Thyroid gland (tissue), 4 donors: Measurements from ENCODE around the gene LPCAT2. TPM values are rescaled to one million over a fixed set of nuclear protein-coding genes. Genes with fewer than 3 reads are reported as not detected.

ENCODE experiments used
- DNase-seq, 2 donors: peaks; one replicate each; pipeline ENCODE4 v3.0.0-alpha.2; 2019
- H3K27ac ChIP-seq, 3 donors: fragments of 200-600 bp; sonication (generic); 1 replicate in 2 of 3; 2 replicates in 1 of 3; pipeline ENCODE4 v1.5.1; 2016 to 2019; ENCODE audit warnings: mild to moderate bottlenecking in 1 of 3, moderate library complexity in 1 of 3
- H3K27me3 ChIP-seq: fragments of 200-600 bp; sonication (generic); one replicate; pipeline ENCODE4 v1.5.1; 2019
- H3K36me3 ChIP-seq, 2 donors: fragments of 200-600 bp; sonication (generic); one replicate each; pipeline ENCODE4 v1.5.1; 2016 to 2019
- H3K4me1 ChIP-seq, 2 donors: fragments of 200-600 bp; sonication (generic); one replicate each; pipeline ENCODE4 v1.5.1; 2017 to 2019
- H3K4me3 ChIP-seq, 3 donors: fragments of 200-600 bp; sonication (generic); replicated peaks in 1 of 3; 1 replicate in 2 of 3; 2 replicates in 1 of 3; pipeline ENCODE4 v1.5.1; 2016; ENCODE audit warnings: mild to moderate bottlenecking in 1 of 3
- H3K9me3 ChIP-seq: fragments of 200-600 bp; sonication (generic); one replicate; pipeline ENCODE4 v1.5.1; 2017
- POLR2A ChIP-seq, 2 donors: fragments of 450-650 bp; IDR thresholded peaks; one replicate each; pipeline ENCODE4 v1.6.1; 2017; ENCODE audit warnings: antibody characterized with exemption in 2 of 2, mild to moderate bottlenecking in 2 of 2, moderate library complexity in 1 of 2
- WGBS, 2 donors: methylation state at CpG; one replicate each; pipeline ENCODE4 v1.1.5; 2017; 5-methylcytosine and 5-hydroxymethylcytosine counted together
- intact Hi-C: fragments of 100-400 bp; cut with DNase I; formaldehyde crosslinking; loops from one replicate; pipeline ENCODE4 v1.15.1; 2023
- total RNA-seq, 4 donors: library from RNA; depleted of rRNA; stranded (reverse); fragments of >200 nt; gene quantifications; one replicate each; pipeline ENCODE4 v1.2.3, GENCODE V29; 2016
- TF ChIP-seq, protein P1 (sequence below), 6 experiments: fragments of 200-600 bp in 3 of 6; fragments of 450-650 bp in 3 of 6; sonication (generic) in 3 of 6; IDR thresholded peaks; one replicate each; pipeline ENCODE4 v1.5.1; 2016 to 2019; ENCODE audit warnings: antibody characterized with exemption in 6 of 6, mild to moderate bottlenecking in 2 of 6, inconsistent platforms in 1 of 6, moderate library complexity in 1 of 6

LPCAT2 gene
- total RNA-seq, 4 donors from 2014 or later: 115 to 274 (median 214) TPM

DNA sequence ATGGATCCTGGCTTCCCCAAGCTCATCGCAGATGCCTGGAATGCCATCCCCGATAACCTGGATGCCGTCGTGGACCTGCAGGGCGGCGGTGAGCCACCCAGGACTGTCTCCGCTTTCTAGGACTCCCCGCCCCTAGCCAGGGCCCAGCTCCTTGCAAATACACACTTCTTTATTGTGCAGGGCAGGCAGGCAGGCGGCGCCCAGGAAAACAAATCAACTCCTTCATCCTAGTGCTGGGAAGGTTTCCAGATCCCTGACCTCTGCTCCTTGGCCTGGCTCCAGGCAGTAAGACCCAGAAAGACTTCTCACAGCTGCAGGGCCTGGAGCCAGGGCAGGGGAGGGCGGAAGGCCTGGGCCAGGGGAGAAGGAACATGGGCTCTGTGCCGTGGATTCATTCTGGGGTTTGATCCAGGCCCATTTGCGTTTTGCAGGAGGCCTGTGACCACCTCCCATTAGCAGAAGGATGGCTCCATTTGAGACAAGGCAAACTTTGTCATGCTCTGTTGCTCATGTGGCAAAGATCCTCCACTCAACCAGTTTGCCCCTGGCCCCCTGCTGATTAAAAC is 6.0 kb upstream of the LPCAT2 start:
- WGBS, 2 donors: 14 to 16% methylated on average over 12 to 13 of the region's 13 CpGs
- peak; percentile 97 for DNase-seq

DNA sequence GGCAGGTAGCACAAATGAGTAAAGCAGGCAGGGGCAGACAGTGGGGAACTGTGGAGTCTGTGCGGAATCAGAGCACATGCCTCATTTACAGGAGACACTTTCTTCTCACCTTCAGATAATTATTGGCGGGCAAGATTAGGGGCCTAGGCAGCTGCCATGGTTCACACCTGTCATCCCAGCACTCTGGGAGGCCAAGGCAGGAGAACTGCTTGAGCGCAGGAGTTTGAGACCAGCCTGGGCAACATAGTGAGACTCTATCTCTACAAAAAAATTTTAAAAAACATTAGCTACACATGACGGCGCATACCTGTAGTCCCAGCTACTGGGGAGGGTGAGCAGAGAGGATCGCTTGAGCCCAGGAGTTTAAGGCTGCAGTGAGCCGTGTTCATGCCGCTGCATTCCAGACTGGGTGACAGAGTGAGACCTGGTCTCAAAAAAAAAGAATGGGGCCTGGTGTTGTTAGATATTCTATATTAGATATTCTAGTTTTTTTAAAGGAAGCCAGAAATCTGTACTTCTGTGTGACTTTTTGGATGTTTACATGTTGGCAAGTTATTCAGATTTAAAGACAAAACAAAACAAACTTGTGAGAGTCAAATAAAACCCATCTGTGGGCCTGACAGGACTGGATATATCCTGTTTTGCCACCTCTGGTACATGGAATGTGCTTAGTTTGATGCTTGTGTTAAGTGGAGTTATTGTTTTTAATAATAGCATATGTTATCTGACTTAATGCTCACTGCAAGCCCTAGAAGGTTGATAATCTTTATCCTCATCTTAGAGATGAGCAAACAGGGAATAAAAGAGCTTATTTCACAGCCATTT is 4.9 kb upstream of the LPCAT2 start:
- Histone ChIP-seq H3K9me3 (no peaks in the 10 kb centered on the region), H3K4me3 (no peak overlapping the region), H3K27ac (peak overlapping the region; percentile 63 to 78 (median 70)), H3K27me3 (no peaks in the 10 kb centered on the region), H3K36me3 (no peaks in the 10 kb centered on the region), H3K4me1 (peaks cover 53 to 67% of the 10 kb centered on the region in 2 donors)
- TF ChIP-seq, protein P1, sequence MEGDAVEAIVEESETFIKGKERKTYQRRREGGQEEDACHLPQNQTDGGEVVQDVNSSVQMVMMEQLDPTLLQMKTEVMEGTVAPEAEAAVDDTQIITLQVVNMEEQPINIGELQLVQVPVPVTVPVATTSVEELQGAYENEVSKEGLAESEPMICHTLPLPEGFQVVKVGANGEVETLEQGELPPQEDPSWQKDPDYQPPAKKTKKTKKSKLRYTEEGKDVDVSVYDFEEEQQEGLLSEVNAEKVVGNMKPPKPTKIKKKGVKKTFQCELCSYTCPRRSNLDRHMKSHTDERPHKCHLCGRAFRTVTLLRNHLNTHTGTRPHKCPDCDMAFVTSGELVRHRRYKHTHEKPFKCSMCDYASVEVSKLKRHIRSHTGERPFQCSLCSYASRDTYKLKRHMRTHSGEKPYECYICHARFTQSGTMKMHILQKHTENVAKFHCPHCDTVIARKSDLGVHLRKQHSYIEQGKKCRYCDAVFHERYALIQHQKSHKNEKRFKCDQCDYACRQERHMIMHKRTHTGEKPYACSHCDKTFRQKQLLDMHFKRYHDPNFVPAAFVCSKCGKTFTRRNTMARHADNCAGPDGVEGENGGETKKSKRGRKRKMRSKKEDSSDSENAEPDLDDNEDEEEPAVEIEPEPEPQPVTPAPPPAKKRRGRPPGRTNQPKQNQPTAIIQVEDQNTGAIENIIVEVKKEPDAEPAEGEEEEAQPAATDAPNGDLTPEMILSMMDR (IDR thresholded peaks at IDR 0.05): no peak
- TF ChIP-seq POLR2A (IDR thresholded peaks at IDR 0.05): no peak
- peak; percentile 57 to 64 for DNase-seq
- 73 to 74% methylated on average over 8 of the region's 8 CpGs for WGBS, 2 donors
- intact Hi-C loops: no loop called here

More for the DNA sequence above, 6.0 kb upstream of the LPCAT2 start:
- Histone ChIP-seq H3K9me3 (no peaks in the 10 kb centered on the region), H3K27me3 (no peaks in the 10 kb centered on the region), H3K4me1 (peaks cover 53 to 67% of the 10 kb centered on the region in 2 donors), H3K36me3 (no peaks in the 10 kb centered on the region), H3K27ac (peak overlapping the region; percentile 16 to 78 (median 70)), H3K4me3 (no peak overlapping the region)
- intact Hi-C loops: no loop called here
- TF ChIP-seq, protein P1 (IDR thresholded peaks at IDR 0.05): peak in 3 of 6 experiments; percentile 24 to 30 (median 27)
- peak in 1 of 2 donors; percentile 7 for TF ChIP-seq POLR2A (IDR thresholded peaks at IDR 0.05)

DNA sequence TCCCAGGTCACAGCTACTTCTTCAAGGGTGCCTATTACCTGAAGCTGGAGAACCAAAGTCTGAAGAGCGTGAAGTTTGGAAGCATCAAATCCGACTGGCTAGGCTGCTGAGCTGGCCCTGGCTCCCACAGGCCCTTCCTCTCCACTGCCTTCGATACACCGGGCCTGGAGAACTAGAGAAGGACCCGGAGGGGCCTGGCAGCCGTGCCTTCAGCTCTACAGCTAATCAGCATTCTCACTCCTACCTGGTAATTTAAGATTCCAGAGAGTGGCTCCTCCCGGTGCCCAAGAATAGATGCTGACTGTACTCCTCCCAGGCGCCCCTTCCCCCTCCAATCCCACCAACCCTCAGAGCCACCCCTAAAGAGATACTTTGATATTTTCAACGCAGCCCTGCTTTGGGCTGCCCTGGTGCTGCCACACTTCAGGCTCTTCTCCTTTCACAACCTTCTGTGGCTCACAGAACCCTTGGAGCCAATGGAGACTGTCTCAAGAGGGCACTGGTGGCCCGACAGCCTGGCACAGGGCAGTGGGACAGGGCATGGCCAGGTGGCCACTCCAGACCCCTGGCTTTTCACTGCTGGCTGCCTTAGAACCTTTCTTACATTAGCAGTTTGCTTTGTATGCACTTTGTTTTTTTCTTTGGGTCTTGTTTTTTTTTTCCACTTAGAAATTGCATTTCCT is 3.4 kb upstream of the LPCAT2 start:
- no peak overlapping the region for H3K4me3 ChIP-seq
- peak; percentile 41 to 53 for DNase-seq
- 64 to 72% methylated on average over 8 to 10 of the region's 10 CpGs for WGBS, 2 donors
- H3K36me3 ChIP-seq: no peaks in the 10 kb centered on the region
- H3K4me1 ChIP-seq: peaks cover 51 to 52% of the 10 kb centered on the region in 2 donors
- H3K9me3 ChIP-seq: no peaks in the 10 kb centered on the region
- H3K27me3 ChIP-seq: no peaks in the 10 kb centered on the region
- intact Hi-C loops: no loop called here
- peak overlapping the region; percentile 43 to 78 (median 64) for H3K27ac ChIP-seq
- TF ChIP-seq POLR2A (IDR thresholded peaks at IDR 0.05): no peak
- TF ChIP-seq, protein P1 (IDR thresholded peaks at IDR 0.05): no peak

DNA sequence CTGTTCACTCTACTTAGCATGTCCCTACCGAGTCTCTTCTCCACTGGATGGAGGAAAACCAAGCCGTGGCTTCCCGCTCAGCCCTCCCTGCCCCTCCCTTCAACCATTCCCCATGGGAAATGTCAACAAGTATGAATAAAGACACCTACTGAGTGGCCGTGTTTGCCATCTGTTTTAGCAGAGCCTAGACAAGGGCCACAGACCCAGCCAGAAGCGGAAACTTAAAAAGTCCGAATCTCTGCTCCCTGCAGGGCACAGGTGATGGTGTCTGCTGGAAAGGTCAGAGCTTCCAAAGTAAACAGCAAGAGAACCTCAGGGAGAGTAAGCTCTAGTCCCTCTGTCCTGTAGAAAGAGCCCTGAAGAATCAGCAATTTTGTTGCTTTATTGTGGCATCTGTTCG is 2.8 kb upstream of the LPCAT2 start:
- peaks cover 45% of the 10 kb centered on the region in 2 donors for H3K4me1 ChIP-seq
- no peaks in the 10 kb centered on the region for H3K36me3 ChIP-seq
- H3K27ac ChIP-seq: peak overlapping the region; percentile 1 to 78 (median 43)
- intact Hi-C loops: no loop called here
- 67 to 72% methylated on average over 7 of the region's 7 CpGs for WGBS, 2 donors
- no peak for TF ChIP-seq POLR2A (IDR thresholded peaks at IDR 0.05)
- TF ChIP-seq, protein P1 (IDR thresholded peaks at IDR 0.05): no peak
- H3K27me3 ChIP-seq: no peaks in the 10 kb centered on the region
- no peak for DNase-seq
- no peak overlapping the region for H3K4me3 ChIP-seq
- H3K9me3 ChIP-seq: no peaks in the 10 kb centered on the region
